Activated CD8-positive, alpha-beta memory T cell treated with anti-CD3 and anti-CD28 coated beads, Interleukin-2, amount 50 U/mL, for 48 hours (primary cell): ENCODE results near the gene LNX1.

ENCODE experiments used
- DNase-seq: peaks from one replicate; pipeline ENCODE4 v3.0.0-alpha.2; 2020

The LNX1 gene

DNA sequence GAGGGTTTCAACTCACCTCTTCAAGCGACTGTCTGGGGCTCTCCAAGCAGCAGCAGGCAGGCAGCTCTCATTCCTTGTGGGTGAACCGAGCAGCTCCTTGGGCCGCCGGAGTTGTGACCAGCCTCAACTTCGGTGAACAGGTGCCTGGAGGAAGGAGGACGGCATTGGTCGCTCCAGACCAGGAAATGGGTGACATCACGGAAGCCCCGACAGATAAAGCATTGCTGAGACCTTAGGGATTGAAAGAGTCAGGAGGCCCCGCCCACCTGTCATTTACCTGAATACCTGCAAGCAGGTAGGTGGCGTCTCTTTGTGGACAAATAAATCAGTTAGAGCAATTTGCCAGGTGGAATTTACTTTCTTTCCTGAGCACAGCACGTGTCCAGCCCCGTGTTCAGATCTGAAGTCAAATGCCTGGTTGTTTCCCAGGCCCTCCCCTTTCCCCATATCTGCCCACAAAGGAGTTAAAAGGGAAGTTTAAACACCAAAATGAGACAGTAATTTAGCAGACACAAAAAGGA is at the start of gene LNX1:
TSS of gene LNX1 (minus strand) at position 115 of the 521 bp plus-strand sequence. CDS start 17,484 bp downstream, outside the sequence.
- DNase-seq = no peak

DNA sequence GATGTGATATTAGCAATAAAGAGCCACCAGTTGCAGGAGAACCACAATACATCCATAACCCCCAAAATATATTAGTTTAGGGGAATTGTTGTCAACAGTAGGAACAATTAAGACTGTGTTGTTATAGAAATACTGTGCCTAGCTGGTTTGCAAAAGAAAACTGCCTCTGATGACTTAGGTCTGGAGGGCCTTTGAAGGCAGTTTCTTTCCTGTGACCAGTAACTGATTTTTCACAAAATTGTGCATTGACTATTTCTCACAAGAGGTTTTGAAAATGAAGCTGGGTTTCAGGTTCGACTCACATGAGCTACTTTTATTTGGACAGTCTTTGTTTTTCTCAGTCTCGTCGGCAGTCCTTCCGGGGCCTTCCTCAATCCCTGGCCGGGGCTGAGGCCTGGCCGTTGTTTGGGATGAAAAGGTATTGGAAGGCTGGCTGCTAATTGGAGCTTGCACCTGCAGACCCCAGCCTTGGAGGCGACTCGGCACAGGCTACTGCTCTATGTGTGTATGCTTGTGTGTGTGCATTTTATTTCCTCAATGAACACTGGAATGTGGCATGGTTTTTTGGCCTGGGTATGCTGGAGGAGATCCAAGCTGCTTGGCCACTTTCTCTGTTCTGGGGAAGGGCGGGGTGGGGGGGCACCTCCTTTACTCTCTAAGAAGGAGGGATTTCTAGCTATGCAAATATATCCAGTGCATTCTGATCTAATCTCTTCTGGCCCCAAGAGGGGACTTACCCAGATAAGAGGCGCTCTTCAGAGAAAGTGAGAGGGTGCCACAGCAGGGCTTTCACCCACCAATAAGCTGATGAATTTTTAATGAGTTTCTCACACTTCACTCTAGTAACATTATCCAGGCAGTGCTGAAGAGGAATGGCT is 49.5 kb upstream of the LNX1 start:
- DNase-seq = no peak

DNA sequence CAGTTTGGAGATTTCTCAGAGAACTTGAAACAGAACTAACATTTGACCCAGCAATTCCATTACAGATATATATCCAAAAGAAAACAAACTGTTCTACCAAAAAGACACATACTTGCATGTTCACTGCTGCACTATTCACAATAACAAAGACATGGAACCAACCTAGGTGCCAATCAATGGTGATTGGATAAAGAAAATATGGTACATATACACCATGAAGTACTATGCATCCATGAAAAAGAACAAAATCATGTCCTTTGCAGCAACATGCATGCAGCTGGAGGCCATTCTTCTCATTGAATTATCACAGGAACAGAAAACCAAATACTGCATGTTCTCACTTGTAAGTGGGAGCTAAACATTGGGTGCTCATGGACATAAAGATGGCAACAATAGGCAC is 47.6 kb upstream of the LNX1 start:
- no peak for DNase-seq

DNA sequence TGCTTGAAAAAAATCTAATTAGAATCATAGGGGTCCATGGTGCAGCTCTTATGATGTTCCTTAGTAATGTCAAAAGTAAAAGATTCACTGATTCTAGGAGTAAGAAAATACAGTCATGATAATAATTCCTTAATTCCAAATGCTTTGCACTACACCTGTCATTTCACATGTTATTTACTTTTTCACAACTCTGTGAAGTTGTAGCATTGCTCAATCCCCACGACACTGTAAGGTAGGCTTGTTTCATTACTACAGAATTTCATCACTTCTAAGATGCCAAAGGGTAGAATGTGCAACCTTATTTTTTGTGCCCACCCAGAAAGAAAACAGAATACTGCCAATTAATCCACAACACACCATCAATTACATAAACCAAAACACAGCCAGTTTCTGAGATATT is 46.1 kb upstream of the LNX1 start:
- no peak for DNase-seq

DNA sequence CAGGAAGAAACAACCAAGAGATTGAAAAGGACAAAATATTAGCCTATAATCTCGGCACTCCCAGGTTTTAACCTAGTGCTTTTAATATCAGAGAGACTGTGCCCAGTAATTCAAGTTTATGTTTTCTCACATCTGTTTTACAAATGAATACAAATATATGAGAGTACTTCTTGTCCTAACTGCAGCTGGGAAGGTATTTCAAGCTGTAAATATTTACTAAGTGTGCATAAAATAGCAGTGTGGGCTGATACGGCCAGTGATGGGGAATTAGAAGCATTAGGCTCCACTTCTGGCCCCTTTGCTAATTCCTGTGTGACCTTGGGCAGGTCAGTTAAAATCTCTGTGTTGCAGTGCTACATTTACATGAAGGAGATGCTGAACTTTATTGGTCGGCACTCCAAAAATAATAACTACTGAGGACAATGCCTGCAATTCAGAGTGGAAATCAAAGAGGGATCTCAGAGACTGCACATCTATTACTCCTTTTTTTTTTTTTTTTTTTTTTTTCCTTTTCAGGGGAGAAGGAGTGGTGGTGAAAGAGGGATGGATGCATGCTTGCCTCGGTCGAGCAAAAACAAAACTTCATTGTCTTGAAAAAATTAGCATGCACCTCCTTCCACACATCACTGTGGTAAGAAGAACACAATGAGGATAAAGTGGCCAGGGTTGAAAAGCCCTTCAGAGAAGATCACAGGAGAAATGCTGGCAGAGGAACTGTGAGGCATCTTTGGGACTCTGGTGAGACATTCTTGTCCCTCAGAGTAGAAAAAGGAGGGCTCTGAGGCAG is 44.6 kb upstream of the LNX1 start:
- DNase-seq = no peak

DNA sequence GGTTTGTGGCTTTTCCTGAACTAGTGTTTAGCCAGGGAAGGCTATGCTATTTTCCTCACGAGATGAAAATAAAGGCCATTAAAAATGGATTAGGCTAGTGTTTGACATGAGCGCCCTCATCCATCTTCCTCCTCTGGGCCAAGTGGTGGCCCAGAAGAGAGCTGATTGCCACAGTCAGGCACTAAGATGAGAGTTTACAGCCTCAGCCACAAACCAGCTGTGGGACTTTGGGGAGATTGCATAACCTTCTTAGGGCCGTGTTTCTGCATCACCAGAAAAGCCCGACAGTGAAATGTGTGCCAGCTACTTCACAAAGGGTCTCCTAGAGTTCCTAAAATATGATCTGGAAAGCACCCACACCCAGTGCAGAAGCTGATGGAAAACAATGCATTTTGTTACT is 42.3 kb upstream of the LNX1 start:
- no peak for DNase-seq

DNA sequence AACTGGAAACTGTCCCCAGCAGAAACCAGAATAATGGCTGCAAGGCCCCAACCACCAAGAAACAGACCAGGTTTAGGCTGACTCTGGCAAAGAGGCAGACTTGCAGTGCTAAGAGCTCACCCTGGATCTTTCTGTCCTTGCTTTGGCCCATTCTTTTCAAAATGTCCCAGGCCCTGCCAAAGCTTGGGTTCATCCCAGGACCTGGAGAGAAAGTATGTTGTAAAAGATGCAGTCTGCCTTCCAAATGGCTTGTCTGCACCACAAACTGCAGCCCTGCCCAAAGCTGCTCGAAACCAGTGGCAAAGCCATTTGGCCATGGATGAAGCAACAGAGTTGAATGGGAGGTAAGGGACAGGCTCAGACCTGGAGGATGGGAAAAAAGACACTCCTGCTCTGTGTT is 38.0 kb upstream of the LNX1 start:
- no peak for DNase-seq

DNA sequence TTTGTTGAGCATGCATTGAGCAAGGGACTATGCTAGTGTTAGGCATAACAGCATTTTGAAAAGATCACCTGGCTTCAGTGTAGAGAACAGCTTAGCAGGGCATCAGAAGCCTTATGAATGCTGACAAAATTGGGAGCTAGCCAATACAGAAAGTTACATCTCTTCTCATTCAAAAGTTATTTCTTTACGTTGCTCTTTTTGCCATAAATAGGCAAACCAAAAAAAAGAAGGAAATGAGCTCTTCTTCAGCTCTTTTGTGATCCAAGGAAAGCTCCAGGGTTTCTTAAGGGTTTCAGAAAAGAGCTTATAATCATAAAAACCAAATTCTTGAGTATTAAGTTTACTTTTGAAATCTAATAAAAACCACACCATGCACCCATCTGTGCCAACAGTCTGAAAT is 35.2 kb upstream of the LNX1 start:
- DNase-seq = no peak

DNA sequence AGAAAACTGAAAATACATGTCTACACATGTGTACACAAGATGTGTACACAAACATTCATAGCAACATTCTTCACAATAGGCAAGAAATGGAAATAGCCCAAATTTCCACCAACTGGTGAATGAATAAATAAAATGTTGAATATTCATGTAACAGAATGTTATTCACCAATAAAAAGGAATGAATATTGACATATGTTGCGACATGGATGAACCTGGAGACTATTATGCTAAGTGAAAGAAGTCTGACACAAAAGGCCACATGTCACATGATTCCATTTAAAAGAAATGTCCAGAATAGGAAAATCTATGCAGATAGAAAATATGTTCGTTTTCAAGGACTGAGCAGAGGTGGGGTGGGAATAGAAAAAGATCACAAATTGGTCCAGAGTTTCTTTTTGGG is 34.6 kb upstream of the LNX1 start:
- no peak for DNase-seq

DNA sequence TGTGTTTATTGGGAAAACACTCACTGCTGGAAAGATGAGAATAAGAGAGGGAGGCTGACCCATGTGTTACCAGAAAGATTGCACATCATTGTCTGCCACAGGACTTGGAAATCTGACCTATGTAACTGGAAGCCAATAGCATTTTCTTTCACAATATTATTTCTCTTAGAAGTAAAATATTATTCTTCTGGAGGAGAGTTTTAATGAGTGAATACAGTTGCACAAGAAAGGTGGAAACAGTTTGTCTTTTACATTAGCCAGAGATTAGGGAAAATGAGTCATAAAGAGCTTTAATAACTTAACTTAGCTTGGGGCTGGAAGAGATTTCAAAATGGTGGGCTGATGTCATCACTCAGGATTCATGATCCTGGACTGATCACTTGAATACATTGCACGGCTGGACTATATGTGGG is 31.5 kb upstream of the LNX1 start:
- DNase-seq = no peak

DNA sequence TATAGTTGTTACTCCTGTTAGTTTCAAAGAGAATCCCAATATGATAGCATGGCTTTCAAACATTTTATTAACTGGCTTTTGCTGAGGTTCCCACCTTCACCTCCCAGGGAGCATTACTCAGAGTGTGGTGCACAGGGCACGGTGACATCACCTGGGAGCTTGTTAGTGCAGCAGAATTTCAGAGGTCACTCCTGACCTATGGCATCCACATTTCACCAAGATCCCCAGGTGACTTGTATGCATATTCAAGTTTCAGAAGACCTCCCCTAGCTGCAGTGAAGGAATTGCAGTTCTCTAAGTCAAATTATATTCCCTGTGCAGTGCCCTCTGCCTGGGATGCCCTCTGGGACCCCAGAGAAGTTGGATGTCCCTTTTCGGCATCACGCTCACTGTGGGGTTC is 29.7 kb upstream of the LNX1 start:
- DNase-seq = no peak

DNA sequence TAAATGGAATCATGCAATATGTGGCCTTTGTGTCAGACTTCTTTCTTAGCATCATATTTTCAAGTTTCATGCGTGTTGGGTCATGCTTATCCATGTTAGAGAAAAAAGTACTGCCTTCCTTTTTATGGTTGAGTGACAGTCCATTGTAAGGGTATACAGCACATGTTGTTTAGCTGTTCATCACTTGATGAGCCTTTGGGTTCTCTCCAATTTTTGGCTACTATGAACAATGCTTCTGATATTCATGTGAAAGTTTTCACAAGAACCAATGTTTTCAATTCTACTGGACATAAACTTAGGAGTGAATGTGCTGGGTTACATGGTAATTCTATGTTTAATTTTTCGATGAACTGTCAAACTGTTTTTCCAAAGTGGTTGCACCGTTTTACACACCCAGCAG is 28.1 kb upstream of the LNX1 start:
- DNase-seq = no peak

DNA sequence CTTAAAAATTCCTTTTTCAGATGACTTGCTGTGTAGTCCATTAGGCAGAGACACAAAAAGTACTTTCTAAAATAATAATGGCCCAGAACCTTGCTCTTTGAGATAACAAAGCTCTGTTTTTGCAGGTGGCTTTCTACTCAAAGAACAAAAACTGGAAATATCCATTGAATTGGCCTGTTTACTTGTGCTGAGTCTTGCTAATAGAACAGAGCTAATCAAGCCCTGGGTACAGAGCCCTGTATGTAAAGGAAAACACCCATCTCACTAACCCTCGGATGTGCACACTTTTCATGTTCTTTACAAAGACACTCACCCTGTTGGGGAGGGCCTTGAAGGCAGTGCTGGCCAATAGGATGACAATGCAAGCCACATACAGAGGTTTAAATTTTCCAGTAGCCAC is 27.0 kb upstream of the LNX1 start:
- no peak for DNase-seq

DNA sequence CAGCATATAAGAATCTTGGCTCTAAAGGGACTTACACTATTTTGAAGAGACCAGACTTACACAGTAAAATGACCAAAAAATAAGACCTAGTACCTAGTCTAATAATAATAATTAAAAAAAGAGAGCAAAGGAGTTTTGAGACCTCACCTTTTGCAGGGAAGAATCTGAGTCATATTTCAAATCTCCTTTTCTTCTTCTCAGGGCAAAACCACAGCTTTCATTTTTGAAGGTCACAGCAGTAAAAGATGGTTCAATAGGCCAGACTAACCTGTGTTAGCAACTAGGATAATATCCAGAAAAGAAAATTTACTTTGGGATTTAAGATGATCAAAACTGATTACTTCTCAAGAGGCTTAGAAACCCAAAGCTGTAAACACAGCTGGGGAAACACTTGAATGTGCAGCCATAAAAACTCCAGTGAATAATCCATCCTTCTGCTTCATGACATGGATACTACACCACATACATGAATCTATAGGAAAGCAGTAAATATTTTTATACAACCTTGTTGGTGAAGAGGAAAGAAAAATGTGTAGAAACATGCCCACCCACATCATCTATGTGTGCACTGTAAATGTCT is 25.9 kb upstream of the LNX1 start:
- DNase-seq = no peak

DNA sequence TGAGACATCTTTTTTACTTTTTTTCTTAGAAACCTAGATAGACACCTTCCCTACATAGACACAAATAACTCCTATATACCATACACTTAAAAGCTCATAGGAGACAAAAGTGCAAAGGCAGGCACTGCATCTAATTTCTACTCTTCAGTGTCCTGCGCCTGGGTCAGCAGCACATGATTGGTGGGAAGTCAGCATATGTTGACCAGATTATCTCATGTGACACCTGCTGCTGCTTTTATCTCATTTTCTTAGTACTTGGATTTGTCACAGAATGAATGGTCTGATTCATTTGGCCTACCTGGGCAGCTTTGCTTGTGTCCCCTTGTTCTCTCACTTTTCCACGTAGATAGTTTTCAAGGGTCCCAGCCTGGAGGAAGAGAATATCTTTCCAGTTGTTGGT is 24.9 kb upstream of the LNX1 start:
- no peak for DNase-seq

DNA sequence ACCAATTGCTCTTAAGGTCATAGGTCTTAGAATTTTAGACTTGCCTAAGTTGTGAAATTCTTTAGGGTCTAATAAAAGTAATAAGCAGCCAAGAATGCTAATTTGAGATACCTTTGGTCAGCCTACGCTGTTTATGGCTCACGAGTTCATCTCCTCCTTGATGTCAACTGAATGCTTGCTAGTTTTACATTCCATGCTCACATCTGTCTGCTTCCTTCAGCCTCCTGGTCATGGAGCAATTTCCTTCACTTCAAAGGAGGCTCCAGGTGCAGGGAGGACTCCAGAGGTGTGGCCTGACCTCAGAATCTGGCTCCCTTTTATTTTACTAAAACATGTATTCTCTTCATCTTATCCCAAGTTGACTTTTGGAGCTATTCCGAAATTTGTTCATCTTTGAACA is 23.3 kb upstream of the LNX1 start:
- no peak for DNase-seq

DNA sequence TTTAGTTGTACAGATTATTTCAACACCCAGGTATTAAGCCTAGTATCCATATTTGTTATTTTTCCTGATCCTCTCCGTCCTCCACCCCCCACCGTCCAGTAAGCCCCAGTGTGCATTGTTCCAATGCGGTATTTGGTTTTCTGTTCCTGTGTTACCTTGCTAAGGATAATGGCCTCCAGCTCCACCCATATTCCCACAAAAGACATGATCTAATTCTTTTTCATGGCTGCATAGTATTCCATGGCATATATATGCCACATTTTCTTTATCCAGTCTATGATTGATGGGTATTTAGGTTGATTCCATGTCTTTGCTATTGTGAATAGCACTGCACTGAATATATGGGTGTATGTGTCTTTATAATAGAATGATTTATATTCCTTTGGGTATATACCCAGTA is 22.1 kb upstream of the LNX1 start:
- DNase-seq = no peak

DNA sequence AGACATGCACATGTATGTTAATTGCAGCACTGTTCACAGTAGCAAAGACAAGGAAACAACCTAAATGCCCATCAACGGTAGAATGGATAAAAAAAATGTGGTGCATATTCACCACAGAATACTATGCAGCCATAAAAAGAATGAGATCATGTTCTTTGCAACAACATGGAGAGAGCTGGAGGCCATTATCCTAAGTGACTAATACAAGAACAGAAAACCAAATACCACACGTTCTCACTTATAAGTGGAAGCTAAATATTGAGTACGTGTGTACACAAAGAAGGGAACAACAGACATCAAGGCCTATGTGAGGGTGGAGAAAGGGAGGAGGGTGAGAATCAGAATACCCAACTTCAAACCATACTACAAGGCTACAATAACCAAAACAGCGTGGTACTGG is 17.4 kb upstream of the LNX1 start:
- no peak for DNase-seq

DNA sequence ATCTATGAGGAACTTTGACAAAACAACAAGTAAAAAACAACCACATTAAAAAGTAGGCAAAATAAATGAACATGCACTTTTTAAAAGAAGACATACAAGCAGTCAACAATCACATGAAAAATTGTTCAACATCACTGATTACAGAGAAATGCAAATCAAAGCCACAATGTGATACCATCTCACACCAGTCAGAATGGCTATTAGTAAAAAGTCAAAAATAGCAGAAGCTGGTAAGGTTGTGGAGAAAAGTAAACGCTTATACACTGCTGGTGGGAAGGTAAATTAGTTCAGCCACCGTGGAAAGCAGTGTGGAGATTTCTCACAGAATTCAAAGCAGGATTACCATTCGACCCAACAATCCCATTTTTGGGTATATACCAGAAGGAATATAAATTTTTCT is 17.0 kb upstream of the LNX1 start:
- DNase-seq = no peak

DNA sequence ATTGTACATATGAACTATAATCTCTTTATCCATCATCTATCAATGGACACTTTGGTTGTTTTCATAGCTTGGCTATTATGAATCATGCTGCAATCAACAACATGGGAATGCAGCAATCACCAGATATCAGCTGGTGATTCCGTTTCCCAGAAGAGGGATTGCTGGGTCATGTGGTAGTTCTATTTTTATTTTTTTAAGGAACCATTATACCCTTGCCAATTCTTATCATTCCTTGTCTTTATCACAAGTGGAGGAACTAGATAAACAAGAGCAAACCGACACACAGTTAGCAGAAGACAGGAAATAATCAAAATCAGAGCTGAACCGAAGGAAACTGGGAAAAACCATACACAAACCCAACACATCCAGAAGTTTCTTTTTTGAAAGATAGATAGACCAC is 14.5 kb upstream of the LNX1 start:
- no peak for DNase-seq

DNA sequence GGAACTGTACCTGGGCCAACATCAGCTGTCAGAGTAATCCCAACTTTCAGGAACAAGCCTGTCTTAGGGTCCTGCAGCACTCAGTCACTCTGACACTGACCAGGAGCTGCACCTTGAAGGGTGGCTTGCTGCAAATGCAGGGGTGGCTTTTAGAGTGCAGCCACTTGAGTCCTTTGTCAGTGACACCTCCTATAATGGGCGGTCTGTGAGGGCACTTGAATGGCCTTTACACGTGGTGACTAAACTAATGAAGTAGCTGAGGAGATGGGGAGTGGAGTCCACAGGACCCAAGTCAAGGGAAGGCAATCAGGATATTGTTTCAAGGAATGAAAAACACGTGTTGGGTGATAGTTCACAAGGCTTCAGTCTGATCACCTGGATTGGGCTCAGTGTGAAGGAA is 11.1 kb upstream of the LNX1 start:
- no peak for DNase-seq

DNA sequence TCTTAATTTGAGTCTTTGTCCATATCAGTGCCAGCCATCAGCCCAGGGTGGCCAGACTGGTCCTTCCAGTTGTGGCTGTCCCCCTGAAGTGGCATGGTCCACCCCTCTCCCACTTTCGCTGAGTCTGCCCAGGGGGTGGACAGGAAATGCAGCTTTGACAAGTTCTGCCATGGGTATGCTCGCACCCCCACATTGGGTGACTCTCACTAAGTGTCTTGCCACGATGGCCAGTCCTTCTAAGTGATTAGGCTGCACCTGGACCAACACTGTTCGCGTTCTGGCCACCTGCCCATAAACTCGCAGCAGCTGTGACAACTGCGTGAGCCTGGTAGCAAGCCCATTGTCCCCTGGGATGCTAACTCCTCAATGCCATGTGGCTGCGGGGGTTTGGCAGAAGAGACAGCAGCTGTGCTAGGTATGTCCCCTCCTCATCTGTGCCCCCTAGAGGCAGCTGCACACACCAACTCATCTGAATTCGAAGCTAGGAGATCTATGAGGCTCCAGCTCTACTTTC is 10.0 kb upstream of the LNX1 start:
- DNase-seq = no peak

DNA sequence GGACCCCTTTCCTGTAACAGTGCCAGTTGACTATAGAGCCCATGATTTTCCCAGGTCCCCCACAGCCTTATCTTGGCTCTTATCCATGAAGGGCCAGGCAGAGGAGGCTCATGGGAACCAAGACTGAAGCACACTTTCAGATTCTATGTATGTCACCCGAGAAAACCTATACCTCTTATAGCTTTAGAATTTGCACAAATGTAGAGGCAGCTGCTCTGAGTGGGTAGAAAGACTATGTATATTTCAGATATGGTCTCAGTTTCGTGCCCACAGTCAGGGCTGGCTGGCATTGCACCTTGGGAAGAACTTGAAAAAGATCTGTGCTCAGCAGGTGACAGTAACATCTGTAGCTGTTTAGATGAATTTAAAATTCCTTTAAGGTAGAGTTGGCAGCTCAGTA is 8.3 kb upstream of the LNX1 start:
- no peak for DNase-seq

DNA sequence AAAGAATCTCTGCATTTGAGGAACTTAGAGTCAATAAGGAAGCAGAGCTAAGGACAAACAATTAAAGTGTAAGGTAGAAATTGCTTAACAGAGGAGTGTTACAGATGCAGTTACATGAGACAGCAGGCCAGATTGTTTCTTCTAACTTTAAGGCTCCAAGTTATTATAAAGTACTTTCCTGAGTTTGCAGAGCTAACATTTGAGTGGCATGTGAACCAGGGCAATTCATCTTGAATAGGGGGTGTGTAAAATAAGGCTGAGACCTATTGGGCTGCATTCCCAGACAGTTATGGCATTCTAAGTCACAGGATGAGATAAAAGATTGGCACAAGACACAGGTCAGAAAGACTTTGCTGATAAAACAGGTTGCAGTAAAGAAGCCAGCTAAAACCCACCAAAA is 7.6 kb upstream of the LNX1 start:
- no peak for DNase-seq
